ENCODE data around the gene POLR1A.

Gene POLR1A

DNA sequence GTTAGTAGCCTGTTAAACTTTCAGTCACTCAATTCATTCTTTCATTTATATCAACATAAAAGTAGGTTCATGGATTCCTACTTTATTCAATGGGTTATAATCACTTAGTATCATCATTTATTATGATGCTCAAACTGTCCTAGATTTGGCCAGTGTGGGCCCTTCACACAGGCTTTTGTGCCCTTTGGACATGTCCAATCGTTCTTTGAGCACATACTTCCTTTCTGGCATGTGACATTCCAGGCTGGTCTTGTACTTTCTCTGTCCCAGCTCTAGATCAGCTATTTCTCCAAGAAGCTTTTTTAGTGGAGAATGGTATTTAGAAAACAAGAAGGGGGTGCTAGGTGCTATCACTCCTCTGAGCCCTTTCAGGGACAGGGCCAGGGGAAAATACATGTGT, 11.5 kb downstream of the POLR1A start:
- no peak for DNase-seq

GRCh38 chr2:86087936-86088850, 17.5 kb downstream of the POLR1A start:
- no peak for DNase-seq

DNA sequence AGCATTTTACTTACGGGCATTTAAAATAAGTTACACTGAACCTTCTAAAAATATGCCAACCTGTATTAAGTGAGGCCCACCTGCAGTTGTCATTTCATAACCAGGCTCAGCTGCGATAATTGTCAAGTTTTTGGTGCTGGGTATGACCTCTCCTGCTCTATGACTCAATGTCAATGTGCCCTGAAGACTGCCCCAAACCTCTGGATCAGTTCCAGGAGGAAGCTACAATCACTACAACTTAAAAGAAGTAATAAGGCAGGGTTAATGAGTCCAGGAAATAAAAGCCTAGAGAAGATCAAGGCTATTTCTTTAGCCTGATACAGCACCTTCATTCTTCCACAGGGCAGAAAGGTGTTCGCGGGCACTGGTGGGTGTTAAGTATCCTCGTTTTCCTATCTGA, 22.9 kb downstream of the POLR1A start:
- DNase-seq: no peak

DNA sequence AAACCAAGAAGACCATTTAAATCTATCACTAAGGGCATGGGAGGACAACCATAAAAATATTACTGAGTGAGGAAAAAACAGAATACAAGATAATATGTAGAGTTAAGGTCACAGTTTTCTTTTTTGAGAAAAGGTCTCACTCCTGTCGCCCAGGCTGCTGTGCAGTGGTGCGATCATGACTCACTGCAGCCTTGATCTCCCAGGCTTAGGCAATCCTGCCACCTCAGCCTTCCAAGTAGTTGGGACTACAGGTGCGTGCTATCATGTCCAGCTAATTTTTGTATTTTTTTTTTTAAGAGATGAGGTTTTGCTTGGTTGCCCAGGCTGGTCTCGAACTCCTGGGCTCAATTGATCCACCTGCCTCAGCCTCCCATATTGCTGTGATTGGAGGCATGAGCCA, 24.0 kb downstream of the POLR1A start:
- DNase-seq: no peak

DNA sequence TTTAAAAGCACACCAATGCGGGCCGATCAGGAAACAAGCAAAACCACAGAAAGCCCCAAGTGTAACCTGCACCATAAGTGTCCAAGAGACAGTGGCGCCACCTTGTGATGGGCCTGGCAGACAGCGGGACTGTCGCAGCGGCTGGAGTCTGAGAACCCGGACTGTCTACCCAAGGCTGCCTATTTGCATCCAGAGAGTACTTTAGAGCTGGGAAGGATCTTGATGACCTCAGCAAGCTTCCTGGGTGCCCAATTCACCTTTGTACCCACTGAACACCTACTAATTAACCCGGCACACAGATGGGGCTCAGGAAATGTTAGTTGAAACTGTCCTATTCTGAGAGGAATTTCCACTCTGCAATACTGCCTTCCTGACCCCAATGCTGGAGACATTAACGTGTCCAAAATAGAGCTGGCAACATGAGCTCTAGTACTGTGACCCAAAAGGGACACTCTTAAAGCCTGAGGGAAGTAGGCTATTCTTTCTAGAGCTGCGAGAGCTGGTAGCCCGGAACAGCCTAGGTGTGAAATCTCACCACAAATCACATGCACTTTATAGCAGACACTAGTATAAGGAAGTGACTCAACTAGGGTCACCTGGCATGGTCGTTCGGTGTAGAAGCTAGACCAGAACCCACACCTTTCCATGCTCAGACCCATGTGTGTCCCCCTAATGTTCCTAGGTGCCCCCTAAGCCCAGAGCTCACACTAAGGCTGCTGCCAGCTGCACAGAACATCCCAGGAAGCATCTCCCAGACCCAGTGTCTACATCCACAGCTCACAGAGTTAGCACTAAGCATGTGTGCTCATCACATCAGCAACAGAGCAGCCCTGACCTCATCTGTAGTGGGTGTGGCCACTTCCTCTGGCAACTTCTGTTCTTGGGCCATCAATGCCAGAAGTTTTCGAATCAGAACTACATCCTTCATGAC, 25.4 kb downstream of the POLR1A start:
- DNase-seq: peak; percentile 8 to 58

DNA sequence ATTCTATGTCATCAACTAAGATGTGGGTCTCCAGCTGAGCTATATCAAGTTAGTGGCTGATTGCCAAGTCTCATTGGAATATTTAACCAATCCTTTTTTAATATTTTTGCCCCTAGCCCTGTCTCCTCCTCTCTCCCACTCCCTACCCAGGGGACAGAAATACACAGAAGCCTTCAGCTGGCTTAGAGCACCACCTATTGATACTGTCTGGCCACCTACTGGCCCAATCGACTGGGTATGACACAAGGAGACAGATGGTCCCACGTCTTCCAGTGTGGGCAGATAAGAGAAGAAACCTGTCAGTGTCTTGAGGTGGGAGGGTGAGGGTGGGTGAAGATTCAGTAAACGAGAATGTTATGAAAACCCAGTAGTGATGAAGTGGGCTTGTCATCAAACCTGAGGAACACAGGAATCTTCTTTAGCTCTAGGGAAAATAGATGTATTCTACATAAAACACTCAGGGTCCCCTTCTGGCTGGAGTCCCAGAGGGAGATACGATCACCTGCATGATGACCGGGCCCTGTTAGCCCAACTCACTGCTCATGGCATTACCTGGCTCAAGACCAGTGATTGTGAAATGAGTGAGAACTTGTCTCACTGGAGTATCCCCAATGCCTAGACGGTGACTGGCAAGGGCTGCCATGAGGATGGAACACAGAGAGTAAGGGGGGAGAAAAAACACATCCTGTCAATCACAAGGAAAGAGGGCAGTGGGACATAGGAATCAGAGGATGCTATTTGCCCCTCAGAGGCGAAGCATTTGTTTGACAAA, 26.7 kb downstream of the POLR1A start:
- peak; percentile 53 to 86 for DNase-seq

GRCh38 chr2:86075886-86076285, 29.8 kb downstream of the POLR1A start:
- no peak for DNase-seq

DNA sequence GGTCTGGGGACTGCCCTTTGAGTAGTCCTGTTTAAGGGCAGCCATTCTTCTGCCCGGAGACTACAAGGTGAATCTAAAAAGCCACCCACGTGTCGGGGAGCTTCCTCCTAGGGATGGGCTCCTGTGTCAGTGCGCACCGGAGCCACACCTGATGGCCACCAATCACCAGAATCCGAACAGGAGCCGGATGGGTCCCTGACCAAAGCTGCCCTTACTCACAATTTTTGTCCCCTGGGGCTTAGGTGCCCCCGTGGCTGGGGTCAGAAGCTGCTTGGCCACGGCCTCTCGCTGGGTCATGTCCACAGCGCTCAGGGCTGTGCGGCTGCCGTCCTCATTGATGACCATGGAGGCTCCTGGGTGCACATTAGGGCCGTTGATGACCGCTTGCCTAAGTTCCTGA, 30.9 kb downstream of the POLR1A start:
- DNase-seq: no peak

DNA sequence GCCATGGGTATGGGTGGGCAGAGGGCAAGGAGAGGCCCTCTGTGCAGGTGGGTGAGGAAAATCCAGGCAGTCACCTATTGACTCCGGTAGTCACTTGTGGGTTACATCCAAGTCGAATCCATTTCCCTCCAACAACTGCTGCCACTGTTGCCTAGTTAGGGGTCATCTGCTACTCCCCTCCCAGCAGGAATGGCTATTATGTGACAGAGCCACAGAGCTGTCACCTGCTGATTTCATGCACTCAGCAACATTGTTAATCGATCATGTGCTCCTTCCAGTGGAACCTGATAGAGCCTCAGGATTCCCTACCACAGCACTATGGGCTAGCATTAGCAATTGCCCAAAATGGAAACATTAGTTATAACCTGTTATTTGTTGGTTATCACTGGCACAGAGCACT, 31.4 kb downstream of the POLR1A start:
- DNase-seq: no peak

DNA sequence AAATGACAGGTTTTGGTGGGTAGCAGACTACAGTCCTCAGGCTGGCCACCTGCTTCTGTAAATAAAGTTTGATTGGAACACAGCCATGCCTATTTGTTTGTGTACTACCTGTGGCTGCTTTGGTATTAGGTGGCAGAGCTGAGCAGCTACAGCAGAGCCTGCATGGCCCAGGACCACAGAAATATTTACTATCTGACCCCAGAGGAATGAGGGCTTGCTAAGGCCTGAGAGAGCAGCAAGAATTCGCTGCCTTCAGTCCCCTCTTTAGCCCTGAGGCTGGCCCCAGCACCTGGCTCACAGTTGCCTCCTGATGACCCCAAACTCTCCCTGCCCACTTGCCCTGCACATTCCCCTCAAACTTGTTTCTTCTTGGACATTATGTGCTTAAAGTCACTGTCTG, 32.5 kb downstream of the POLR1A start:
- no peak for DNase-seq

GRCh38 chr2:86072271-86072858, 33.3 kb downstream of the POLR1A start:
- no peak for DNase-seq

DNA sequence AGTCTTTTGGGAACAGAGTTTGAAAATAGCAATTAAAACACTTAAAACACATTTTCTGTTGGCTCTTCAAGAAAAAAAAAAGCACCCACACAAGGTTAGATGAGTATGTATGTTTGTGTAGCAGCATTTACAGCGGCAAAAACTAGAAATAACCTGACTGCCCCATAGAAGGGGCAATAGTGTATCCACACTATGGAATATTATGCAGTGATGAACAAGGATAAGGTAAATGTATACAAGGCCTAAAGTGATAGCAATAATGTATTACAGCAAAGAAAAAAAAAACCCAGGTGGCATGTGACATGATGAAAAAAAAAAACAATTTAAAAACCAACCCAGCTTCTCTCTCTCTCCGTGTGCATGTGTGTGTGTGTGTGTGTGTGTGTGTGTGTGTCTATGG, 34.8 kb downstream of the POLR1A start:
- no peak for DNase-seq

- DNase-seq: no peak
These were observed 35.8 kb downstream of the POLR1A start for GRCh38 chr2:86069783-86070339.

- DNase-seq: no peak
These were observed 36.5 kb downstream of the POLR1A start for GRCh38 chr2:86069091-86069685.

GRCh38 chr2:86068648-86069047, 37.0 kb downstream of the POLR1A start:
- DNase-seq: no peak

- DNase-seq: no peak
These were observed 37.5 kb downstream of the POLR1A start for GRCh38 chr2:86068136-86068588.

GRCh38 chr2:86066915-86067314, 38.8 kb downstream of the POLR1A start:
- DNase-seq: no peak

DNA sequence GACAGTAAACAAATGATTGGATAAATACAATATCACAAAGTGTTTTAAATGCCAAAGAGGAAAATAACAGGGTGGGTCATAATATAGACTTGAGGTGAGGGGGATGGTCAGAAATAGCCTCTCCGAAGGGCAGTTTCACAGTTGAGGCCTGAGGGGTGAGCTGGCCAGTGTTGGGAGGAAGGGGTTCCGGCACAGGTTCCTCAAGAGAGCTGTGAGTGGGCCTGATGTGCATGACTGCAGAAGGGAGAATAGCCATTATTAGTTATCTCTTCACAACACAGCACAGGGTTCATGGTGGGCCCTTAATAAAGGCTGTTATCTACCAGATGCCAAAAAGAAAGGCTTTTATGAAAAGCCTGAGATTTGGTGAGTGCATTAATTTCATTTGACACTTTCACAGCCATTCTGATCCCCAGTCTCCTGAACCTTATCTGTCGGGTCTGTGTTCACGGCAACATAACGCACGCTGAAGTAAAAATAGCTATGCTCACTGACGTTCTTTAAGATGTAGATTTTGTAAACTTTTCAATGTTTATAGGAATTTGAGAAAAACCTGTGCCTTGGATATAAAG, 39.6 kb downstream of the POLR1A start:
- DNase-seq: no peak

DNA sequence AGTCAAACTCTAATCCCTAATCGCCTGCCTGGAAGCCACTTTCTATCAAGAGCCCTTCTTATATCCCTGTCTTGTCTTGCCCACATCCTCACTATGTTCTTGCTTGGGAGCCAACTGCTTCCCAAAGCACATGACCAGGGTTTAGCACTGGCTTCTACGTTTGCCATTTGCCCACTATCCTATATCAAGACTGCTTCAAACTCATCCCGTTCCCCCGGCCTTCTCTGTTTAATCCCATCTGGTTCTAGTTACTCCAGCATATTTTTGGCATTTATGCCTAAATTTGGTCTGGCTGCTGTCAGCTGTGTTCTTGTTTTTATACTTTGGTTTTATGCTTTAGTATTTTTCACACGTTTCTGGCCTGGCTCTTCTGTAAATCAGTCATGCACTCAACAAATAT, 40.2 kb downstream of the POLR1A start:
- DNase-seq: no peak

- no peak for DNase-seq
These were observed 41.7 kb downstream of the POLR1A start for GRCh38 chr2:86064006-86064405.

GRCh38 chr2:86062043-86062442, 43.6 kb downstream of the POLR1A start:
- no peak for DNase-seq

All from NCI-H524 (cell line).